Peyer's patch (tissue), 4 donors: ENCODE results near the gene MGRN1.
A peak's percentile ranks its signal among the peaks of the same experiment; 100 is the strongest.

Source experiments
- CTCF ChIP-seq, 6 experiments: fragments of 450-650 bp in 4 of 6; fragments of 200-600 bp in 2 of 6; sonication (generic) in 1 of 6; IDR thresholded peaks; one replicate each; pipeline ENCODE4 v1.5.1; 2017 to 2019; ENCODE audit warnings: antibody characterized with exemption in 6 of 6, mild to moderate bottlenecking in 3 of 6, moderate library complexity in 1 of 6
- POLR2A ChIP-seq, 2 donors: fragments of 450-650 bp; IDR thresholded peaks; one replicate each; pipeline ENCODE4 v1.5.1; 2017; ENCODE audit warnings: antibody characterized with exemption in 2 of 2, mild to moderate bottlenecking in 2 of 2, moderate library complexity in 2 of 2

- peak; percentile 83 to 98 (median 93) for TF ChIP-seq CTCF (IDR thresholded peaks at IDR 0.05)
- no peak for TF ChIP-seq POLR2A (IDR thresholded peaks at IDR 0.05)
Measured at GRCh38 chr16:4624015-4624826, at the start of gene MGRN1.
